GM12875 (cell line): ENCODE results near the gene ZNG1F.
"Not testable (repeated sequence)": the region's sequence is repeated elsewhere in the genome, so short reads cannot be mapped to it uniquely, and the experiment has no call there.

Source experiments
- H3K4me3 ChIP-seq: one replicate; pipeline ENCODE4 v1.5.1; 2011; ENCODE audit warnings: low read depth, low read length, control low read depth
- TF ChIP-seq, protein P1 (sequence below): IDR thresholded peaks from 2 replicates; pipeline ENCODE4 v1.5.1; 2011; ENCODE audit warnings: low read depth, mild to moderate bottlenecking, control low read depth, inconsistent platforms, low read length, moderate library complexity, borderline replicate concordance; ENCODE audit not compliant: insufficient read depth

ZNG1F gene

DNA sequence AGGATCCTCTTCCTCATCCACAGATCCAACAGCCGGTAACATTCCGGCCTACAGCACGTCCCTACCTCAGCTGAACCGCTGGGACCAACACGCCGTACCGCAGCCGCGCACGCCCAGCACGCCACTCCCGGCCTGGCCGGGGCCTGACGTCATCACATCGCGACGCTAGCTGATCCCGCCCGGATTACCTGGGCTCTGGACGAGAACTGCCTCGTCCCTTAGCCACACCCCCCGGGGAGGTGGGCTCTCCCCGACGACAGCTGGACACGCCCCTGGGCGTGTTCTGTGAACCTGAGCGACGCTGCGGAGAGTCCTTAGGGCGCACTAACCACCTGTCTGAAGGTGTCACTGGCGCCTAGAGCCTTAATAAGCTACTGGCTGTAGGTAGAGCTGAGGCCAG, at the start of gene ZNG1F:
ZNG1F (minus strand) TSS at position 101 of the 400 bp plus-strand sequence; CDS start at position 42, 59 bp downstream.
- H3K4me3 ChIP-seq, result not testable (repeated sequence)

DNA sequence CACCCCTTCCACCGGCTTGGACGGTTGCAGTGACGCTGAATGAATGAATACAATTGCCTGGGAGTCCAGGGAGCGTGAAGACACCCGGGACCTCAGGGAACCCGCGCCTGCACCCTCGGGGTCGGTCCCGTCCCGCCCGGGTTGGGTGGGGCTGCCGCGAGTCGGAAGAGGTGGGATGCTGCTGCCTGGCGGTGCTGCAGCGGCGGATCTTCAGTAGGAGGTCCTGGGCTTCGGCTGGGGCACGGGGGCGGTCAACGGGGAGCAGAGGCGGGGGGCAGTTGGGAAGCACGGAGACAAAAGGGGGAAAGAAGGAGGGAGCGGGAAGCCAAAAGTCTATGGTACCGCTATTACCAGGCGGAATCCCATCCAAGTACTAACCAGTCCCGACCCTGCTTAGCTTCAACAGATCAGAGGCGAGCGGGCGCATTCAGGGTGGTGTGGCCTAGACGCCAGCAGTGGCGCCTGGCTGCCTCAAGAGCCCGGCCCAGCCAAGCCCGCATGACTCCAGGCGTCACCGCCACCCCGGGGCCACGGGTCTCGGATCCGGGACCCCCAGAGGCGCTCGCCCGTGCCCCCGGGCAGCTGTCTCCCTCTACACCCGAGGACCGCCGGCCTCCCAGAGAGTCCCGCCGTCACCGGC, 48.1 kb upstream of the ZNG1F start:
- H3K4me3 ChIP-seq, result peak overlapping the region; percentile 48

DNA sequence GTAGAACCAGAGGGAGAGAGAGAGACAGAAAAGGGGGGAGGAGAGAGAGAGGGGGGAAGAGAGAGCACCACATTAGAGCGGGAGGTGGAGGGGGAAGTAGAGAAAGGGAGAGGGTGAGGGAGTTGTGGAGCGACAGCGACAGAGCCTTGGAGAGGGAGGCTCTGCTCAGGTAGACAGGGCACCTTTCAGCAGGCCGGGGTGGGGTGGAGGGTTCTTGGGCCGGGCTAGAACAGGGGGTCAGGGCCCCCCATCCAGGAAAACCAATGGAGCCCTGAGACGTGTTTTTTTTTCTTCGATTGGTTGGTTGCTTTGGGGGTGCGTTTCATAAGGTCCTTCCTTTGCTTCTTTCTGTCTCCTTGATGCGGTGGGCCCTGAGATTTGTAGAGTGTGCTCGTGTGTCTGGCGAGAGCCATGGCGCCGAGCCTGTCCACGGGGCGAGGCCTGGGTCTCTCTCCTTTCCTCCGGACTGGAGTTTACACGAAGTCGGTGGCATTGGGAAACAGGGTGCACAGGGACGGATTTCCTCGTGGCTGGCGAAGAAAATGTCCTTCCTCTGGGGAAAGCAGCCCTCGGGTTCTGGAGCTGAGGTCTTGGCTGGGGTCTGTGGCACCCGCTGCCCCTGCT, 47.5 kb upstream of the ZNG1F start:
- not testable (repeated sequence) for H3K4me3 ChIP-seq

DNA sequence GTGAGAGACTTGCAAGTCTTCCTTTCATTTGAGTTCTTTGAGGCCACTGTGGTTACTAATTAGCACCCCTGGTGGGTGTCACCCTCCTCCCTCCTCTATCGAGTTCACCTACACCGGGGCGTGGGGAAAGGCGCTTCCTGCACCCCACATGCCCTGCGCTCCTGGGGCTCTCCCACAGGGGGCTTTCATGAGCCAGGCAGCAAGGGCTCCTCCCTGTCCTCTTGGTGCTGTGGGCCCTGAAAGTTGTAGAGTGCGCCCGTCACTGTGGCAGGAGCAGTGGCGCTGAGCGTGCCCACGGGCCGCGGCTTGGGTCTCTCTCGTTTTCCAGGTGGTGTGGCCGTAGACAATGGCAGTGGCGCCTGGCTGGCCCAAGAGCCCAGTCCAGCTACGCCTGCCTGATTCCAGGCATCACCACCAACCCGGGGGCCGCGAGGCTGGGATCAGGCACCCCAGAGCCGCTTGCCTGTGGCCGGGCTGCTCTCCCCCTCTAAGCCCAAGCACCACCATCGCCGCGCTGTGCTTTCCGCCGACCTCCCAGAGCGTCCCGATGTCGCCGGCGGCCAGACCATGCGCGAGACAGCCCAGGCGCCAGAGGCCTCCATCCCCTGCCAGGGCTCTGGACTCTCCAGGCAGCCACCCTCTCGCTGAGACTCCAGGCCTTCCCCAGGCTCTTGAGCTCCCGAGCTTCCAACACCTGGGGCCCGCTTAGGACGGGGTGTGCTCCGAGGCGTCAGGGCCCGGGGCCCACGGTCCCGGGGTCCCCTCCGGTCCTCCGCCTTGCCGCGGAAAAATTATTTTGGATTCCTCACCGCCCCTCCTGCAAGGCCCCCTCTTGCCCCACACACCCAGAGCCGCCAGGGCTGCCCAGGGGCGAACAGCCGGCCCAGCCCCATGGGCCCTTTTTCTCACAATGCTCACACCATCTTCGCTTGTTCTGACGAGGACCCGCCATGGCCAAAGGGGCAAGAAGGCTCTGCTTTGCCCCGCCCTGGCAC, 46.0 kb upstream of the ZNG1F start:
- TF ChIP-seq, protein P1, sequence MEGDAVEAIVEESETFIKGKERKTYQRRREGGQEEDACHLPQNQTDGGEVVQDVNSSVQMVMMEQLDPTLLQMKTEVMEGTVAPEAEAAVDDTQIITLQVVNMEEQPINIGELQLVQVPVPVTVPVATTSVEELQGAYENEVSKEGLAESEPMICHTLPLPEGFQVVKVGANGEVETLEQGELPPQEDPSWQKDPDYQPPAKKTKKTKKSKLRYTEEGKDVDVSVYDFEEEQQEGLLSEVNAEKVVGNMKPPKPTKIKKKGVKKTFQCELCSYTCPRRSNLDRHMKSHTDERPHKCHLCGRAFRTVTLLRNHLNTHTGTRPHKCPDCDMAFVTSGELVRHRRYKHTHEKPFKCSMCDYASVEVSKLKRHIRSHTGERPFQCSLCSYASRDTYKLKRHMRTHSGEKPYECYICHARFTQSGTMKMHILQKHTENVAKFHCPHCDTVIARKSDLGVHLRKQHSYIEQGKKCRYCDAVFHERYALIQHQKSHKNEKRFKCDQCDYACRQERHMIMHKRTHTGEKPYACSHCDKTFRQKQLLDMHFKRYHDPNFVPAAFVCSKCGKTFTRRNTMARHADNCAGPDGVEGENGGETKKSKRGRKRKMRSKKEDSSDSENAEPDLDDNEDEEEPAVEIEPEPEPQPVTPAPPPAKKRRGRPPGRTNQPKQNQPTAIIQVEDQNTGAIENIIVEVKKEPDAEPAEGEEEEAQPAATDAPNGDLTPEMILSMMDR, result 0 out of 2 replicates have a peak, but pooled peaks have one; percentile 17
- H3K4me3 ChIP-seq, result peak overlapping the region; percentile 39

DNA sequence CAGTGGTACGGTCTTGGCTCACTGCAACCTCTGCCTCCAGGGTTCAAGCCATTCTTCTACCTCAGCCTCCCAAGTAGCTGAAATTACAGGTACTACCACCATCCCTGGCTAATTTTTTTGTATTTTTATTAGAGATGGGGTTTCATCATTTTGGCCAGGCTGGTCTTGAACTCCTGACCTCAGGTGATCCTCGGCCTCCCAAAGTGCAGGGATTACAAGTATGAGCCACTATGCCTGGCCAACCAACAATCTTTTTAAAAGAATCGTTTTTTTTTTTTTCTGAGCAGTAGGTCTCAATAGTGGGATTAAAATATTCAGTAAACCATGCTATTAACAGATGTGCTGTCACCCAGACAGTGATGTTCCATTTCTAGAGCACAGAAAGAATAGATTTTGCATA, 45.1 kb upstream of the ZNG1F start:
- H3K4me3 ChIP-seq, result not testable (repeated sequence)

DNA sequence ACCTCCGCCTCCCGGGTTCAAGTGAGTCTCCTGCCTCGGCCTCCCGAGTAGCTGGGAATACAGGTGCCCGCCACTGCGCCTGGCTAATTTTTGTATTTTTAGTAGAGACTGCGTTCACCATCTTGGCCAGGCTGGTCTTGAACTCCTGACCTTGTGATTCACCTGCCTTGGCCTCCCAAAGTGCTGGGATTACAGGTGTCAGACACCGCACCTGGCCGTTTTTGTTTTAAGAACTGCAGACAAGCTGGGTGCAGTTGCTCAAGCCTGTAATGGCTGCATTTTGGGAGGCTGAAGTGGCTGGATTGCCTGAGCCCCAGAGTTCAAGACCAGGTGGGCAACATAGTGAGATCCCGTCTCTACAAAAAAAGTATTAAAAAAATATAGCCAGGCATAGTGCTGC, 43.2 kb upstream of the ZNG1F start:
- H3K4me3 ChIP-seq, result not testable (repeated sequence)

DNA sequence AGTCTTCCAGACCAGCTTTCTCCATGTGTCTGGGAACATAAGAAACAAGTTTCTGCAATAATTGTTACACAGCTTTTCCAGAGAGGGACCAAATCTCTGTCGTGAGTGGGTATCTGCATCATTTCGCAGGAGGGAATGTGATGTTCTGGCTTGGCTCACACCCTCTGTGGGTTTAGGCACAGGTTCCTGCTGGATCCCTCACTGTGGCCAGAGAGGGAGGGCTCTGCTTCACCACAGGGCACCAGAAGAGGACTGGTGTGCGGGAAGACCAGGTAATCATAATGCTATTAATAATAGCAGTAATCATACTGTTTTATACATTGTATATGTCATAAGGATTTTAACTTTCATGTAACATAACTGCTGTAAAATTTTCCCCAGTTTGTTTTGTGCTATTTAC, 41.3 kb upstream of the ZNG1F start:
- H3K4me3 ChIP-seq, result not testable (repeated sequence)

DNA sequence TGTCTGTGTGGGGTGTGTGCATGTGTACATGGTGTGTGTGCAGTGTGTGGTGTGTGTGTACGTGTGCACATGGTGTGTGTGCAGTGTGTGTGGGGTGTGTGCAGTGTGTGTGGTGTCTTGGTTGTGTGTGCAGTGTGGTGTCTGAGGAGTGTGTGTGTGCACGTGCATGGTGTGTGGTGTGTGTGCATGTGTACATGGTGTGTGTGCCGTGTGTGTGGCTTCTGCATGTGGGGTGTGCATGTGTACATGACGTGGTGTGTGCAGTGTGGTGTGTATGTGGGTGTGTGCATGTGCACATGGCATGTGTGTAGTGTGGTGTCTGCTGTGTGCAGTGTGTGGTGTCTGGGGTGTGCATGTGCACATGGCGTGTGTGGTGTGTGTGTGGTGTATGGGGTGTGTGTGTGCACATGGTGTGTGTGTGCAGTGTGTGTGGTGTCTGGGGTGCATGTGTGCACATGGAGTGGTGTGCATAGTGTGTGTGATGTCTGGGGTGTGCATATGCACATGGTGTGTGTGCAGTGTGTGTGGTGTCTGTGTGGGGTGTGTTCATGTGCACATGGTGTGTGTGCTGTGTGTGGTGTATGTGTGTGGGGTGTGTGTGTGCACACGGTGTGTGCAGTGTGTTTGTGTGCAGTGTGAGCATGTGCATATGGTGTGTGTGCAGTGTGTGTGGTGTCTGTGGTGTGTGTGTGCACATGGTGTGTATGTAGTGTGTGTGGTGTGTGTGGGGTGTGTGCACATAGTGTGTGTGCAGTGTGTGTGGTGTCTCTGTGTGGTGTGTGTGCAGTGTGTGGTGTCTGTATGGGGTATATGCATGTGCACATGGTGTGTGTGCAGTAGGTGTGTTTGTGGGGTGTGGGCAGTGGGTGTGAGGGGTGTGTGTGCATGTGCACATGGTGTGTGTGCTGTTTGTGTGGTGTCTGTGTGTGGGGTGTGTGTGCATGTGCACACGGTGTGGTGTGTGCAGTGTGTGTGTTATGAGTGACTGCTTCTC, 40.6 kb upstream of the ZNG1F start:
- TF ChIP-seq, protein P1, result no peak
- H3K4me3 ChIP-seq, result no peak overlapping the region

DNA sequence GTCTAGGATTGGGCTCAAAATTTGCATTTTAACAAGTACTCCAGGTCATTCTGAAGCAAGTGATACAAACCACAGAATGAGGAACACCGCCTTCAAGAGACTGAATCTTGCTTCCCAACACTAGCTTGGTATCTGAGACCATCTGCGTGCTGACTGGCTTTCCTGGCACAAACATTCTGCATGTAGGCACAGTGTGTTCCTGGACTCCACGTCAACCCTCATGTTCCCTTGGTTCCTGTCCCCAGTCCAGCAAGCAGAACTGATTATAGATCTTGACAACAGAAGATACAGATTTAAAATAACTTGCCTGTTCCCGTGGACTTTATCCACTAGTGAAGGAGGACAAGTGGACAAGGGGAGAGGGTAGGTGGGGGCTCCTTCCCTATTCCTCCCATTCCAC, 30.7 kb upstream of the ZNG1F start:
- not testable (repeated sequence) for H3K4me3 ChIP-seq

DNA sequence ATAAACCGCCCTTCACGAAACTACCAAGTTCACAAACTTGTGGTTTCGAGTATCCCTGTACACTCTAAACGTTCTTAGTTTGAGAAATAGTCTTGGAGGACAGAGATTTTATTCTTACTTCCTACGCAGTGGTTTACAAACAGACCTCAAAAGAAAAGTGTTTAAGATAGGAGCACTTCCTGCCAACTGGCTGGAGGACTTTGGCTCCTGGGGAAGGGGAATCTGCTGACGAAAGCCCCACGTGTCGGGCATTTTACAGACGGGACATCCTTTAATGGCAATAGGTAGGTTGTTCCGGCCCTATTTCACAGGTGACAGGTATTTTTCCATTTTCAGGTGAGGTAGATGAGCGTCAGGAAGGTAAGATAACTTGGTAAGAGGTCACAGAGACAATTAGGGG, 678 bp downstream of the ZNG1F start:
- not testable (repeated sequence) for H3K4me3 ChIP-seq

DNA sequence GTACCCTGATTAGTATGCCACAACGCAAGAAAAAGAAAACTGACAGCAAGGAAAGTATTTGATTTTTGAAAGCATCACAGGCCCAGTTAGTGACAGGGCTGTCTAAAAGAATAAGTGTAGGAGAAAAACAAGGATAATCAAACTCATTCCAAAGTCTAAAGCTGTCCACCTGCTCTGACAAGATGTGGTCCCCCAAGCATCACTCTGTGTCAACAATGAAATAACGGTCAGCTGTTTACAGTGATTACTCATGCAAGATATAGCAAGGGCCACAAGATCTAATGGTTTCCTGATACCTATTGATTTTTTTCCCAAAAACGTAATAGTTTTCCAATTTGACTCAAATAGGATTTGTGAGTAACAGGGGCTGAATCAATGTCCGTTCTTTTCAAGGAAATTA, 14.1 kb downstream of the ZNG1F start:
- H3K4me3 ChIP-seq, result not testable (repeated sequence)

DNA sequence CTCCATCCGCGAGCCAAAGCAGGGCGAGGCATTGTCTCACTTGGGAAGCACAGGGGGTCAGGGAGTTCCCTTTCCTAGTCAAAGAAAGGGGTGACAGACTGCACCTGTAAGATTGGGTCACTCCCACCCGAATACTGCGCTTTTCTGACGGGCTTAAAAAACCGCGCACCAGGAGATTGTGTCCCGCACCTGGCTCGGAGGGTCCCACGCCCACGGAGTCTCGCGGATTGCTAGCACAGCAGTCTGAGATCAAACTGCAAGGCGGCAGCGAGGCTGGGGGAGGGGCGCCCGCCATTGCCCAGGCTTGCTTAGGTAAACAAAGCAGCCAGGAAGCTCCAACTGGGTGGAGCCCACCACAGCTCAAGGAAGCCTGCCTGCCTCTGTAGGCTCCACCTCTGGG, 39.0 kb downstream of the ZNG1F start:
- not testable (repeated sequence) for H3K4me3 ChIP-seq

DNA sequence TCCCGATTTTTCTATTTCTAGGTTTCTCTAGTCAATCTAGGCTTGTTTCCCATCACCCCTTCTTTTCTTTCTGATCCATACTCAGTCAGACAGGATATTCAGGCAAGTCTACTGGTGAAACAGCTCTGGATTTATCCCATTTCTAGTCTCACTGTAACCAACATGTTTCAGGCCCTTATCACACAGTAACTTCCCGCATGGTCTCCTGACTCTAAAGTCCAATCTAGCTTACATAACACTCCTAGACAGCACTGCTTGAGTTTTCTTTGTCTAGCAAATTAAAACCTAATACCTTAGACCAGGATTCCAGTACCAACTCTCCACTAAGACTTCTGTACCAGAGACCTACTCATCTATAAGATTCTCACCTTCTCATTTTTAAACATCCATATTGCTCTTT, 47.2 kb downstream of the ZNG1F start:
- not testable (repeated sequence) for H3K4me3 ChIP-seq

DNA sequence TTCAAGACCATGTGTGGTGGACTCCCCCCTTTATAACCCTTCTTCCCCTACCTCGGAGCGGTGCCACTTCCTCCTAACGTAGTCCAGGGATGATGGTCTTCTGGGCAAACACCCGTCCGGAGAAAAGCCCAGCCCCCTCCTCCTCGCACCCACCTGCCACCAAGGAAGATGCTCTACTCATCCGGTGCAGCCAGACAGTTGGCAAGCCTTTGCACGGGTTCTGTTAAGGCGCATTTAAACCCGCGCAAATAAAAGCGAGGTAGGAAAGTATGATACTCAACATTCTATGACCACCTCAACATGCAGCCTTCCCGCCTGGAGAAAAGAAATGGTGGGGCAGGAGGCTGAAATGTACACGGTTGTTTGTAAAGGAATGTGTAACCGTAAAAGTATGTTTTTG, 60.5 kb downstream of the ZNG1F start, which contains the start of gene FOXD4L6:
FOXD4L6 (minus strand) TSS at position 101 of the 400 bp plus-strand sequence. CDS start 298 bp downstream, outside the sequence.
- H3K4me3 ChIP-seq, result not testable (repeated sequence)

DNA sequence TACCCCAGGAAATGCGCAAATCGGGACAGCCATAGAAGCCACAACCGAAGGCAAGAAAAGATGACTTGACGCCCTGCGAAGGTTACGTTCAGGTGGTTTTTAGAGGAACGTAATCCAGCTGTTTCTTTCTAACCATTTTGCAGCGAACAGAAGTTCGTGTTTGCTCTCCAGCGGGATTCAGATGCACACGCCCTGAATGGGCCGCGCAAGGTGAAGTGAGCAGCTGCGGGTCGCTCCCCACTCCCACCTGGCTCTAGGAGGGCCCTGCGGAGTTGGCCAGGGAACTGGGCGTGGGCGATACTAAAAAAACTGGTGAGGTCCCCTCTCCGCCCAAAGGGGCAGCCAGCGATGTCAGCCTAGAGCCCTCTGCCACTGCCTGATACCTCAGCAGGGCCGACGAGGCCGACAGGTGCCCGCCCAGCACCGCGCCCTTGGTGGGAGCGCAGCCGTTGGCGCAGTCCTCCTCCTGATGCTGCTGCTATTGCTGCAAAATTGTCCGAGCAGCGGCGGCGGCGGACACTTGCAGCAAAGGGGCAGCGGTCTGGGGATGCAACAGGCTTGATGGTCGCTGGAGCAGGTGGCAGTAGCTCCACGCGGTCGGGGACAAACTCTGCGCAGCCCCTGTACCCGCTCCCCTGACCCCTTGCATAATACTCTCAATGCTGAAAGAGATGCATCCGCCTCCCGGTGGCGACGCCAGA, 62.2 kb downstream of the ZNG1F start:
- not testable (repeated sequence) for H3K4me3 ChIP-seq

DNA sequence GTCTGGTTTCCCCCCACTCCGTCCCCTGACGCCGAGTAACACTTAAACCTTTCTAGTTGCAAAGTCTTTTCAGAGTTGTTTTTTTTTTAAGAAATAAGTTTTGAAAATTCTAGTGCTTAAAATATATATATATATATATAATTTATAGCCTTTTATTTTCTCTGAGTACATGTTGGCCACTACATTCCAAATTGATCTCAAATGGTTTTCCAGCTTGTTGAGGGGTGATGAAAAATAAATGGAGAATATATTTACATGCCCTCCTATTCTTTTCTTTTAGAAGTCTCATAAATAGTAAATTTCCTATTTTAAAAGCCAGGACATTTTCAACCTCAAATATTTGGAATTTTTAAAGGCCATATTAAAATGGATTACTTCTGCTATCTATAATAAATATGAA, 63.2 kb downstream of the ZNG1F start:
- H3K4me3 ChIP-seq, result not testable (repeated sequence)
